IMR-90 (cell line): ENCODE results near the gene RELT. TPM values are rescaled to one million over a fixed set of nuclear protein-coding genes. Genes with fewer than 3 reads are reported as not detected.
A peak's percentile ranks its signal among the peaks of the same experiment; 100 is the strongest.
"Not testable (repeated sequence)": the region's sequence is repeated elsewhere in the genome, so short reads cannot be mapped to it uniquely, and the experiment has no call there.

Experiments
- ATAC-seq: fragments of 200-7000 bp; cut with Tn5 transposase; 2 replicates; pipeline ENCODE4 v1.9.1; 2020; ENCODE audit warnings: low read depth, mild to moderate bottlenecking, moderate library complexity
- BruUV-seq: library from RNA; stranded (reverse); fragments of 400-500 nt; replicated peaks from 2 replicates; lab custom pipeline; 2021; lab: Mats Ljungman, UMichigan
- CTCF ChIA-PET: fragments of 300-600 bp; formaldehyde crosslinking; extraction: SDS; loops from one replicate; lab custom pipeline; 2021; ENCODE audit warnings: antibody characterized with exemption; lab: Yijun Ruan, JAX
- POLR2A ChIA-PET: fragments of 300-600 bp; sonication (Branson Sonifier 250); formaldehyde crosslinking; loops from one replicate; lab custom pipeline; 2022; ENCODE audit warnings: antibody characterized with exemption; ENCODE audit not compliant: unreplicated experiment; lab: Charles Lee
- DNase-seq: peaks from one replicate; pipeline ENCODE4 v3.0.0; 2013
- H2AFZ ChIP-seq: replicated peaks from 2 replicates; pipeline ENCODE3; 2013; ENCODE audit warnings: low read length, mild to moderate bottlenecking; ENCODE audit not compliant: poor library complexity
- H2AK5ac ChIP-seq: 2 replicates; pipeline ENCODE4 v1.6.1; 2013; ENCODE audit warnings: low read depth, low read length, inconsistent platforms
- H2AK9ac ChIP-seq: replicated peaks from 2 replicates; pipeline ENCODE3; 2013; ENCODE audit warnings: mild to moderate bottlenecking, low read depth, low read length, moderate library complexity; ENCODE audit not compliant: poor library complexity
- H2BK120ac ChIP-seq: 2 replicates; pipeline ENCODE4 v1.6.1; 2013; ENCODE audit warnings: low read depth, low read length, inconsistent platforms
- H2BK15ac ChIP-seq: 3 replicates; pipeline ENCODE4 v1.6.1; 2013; ENCODE audit warnings: low read depth, low read length, inconsistent platforms
- H2BK20ac ChIP-seq: 2 replicates; pipeline ENCODE4 v1.6.1; 2013; ENCODE audit warnings: low read depth, mild to moderate bottlenecking, inconsistent platforms, low read length, moderate library complexity
- H2BK5ac ChIP-seq: 2 replicates; pipeline ENCODE4 v1.6.1; 2013; ENCODE audit warnings: mild to moderate bottlenecking, low read depth, low read length, inconsistent platforms; ENCODE audit not compliant: poor library complexity, severe bottlenecking
- H3K14ac ChIP-seq: replicated peaks from 2 replicates; pipeline ENCODE4 v1.6.1; 2013; ENCODE audit warnings: low read depth, low read length, inconsistent platforms
- H3K18ac ChIP-seq: 2 replicates; pipeline ENCODE4 v1.6.1; 2013; ENCODE audit warnings: low read depth, low read length, control low read depth
- H3K23ac ChIP-seq: 2 replicates; pipeline ENCODE4 v1.6.1; 2013; ENCODE audit warnings: low read depth, low read length, inconsistent platforms
- H3K27ac ChIP-seq: 2 replicates; pipeline ENCODE4 v1.5.1; 2013; ENCODE audit warnings: mild to moderate bottlenecking, control low read depth, low read length; ENCODE audit not compliant: insufficient read depth
- H3K27me3 ChIP-seq: 2 replicates; pipeline ENCODE4 v1.6.1; 2013; ENCODE audit warnings: low read length; ENCODE audit not compliant: control insufficient read depth, insufficient read depth
- H3K36me3 ChIP-seq: 2 replicates; pipeline ENCODE4 v1.6.1; 2013; ENCODE audit warnings: low read length, mixed read lengths; ENCODE audit not compliant: control insufficient read depth, insufficient read depth
- H3K4ac ChIP-seq: 2 replicates; pipeline ENCODE4 v1.6.1; 2013; ENCODE audit warnings: low read depth, low read length, inconsistent platforms
- H3K4me1 ChIP-seq: 2 replicates; pipeline ENCODE4 v1.6.1; 2013; ENCODE audit warnings: low read length, mixed read lengths; ENCODE audit not compliant: control insufficient read depth, insufficient read depth
- H3K4me2 ChIP-seq: 2 replicates; pipeline ENCODE4 v1.6.1; 2013; ENCODE audit warnings: low read depth, mild to moderate bottlenecking, control low read depth, low read length, moderate library complexity
- H3K4me3 ChIP-seq: 2 replicates; pipeline ENCODE4 v1.5.1; 2013; ENCODE audit warnings: low read depth, mild to moderate bottlenecking, control low read depth, low read length, moderate library complexity; ENCODE audit not compliant: insufficient read depth
- H3K56ac ChIP-seq: 2 replicates; pipeline ENCODE4 v1.6.1; 2013; ENCODE audit warnings: low read length, inconsistent platforms; ENCODE audit not compliant: insufficient read depth; ENCODE audit errors: extremely low read depth
- H3K79me1 ChIP-seq, 2 experiments: 2 replicates each; pipeline ENCODE4 v1.6.1; 2013; ENCODE audit warnings: low read length in 2 of 2, inconsistent platforms in 1 of 2, low read depth in 1 of 2
- H3K9ac ChIP-seq: 2 replicates; pipeline ENCODE4 v1.6.1; 2013; ENCODE audit warnings: low read depth, low read length, control low read depth
- H3K9me1 ChIP-seq: 2 replicates; pipeline ENCODE4 v1.6.1; 2013; ENCODE audit warnings: low read length, inconsistent platforms; ENCODE audit not compliant: insufficient read depth
- H3K9me3 ChIP-seq: 2 replicates; pipeline ENCODE4 v1.6.1; 2013; ENCODE audit warnings: low read length; ENCODE audit not compliant: control insufficient read depth, insufficient read depth
- H4K20me1 ChIP-seq: 2 replicates; pipeline ENCODE4 v1.6.1; 2013; ENCODE audit warnings: low read length, inconsistent platforms; ENCODE audit not compliant: insufficient read depth
- H4K5ac ChIP-seq: 2 replicates; pipeline ENCODE4 v1.6.1; 2013; ENCODE audit warnings: mild to moderate bottlenecking, low read depth, low read length, control low read depth
- H4K8ac ChIP-seq, 2 experiments: 2 replicates each; pipeline ENCODE4 v1.6.1; 2013; ENCODE audit warnings: low read depth in 2 of 2, low read length in 2 of 2, control low read depth in 1 of 2, inconsistent platforms in 1 of 2
- H4K91ac ChIP-seq: 2 replicates; pipeline ENCODE4 v1.6.1; 2013; ENCODE audit warnings: low read depth, low read length, inconsistent platforms; ENCODE audit not compliant: insufficient read depth
- CEBPB ChIP-seq: IDR thresholded peaks from 2 replicates; pipeline ENCODE4 v1.6.1; 2012; ENCODE audit warnings: low read depth, low read length, improper control_type of control experiment
- MAZ ChIP-seq: IDR thresholded peaks from 2 replicates; pipeline ENCODE4 v1.6.1; 2012; ENCODE audit warnings: low read depth, mild to moderate bottlenecking, low read length, improper control_type of control experiment, moderate library complexity, borderline replicate concordance
- POLR2A ChIP-seq: IDR thresholded peaks from 2 replicates; pipeline ENCODE4 v1.6.1; 2012; ENCODE audit warnings: mild to moderate bottlenecking, low read depth, low read length
- WGBS, 2 experiments: methylation state at CpG; one replicate each; pipeline versions ENCODE4 v1.1.5 to v1.1.7; 2013; ENCODE audit warnings: missing lambda C conversion rate in 2 of 2; ENCODE audit not compliant: insufficient read length in 1 of 2; ENCODE audit errors: extremely low coverage in 2 of 2; 5-methylcytosine and 5-hydroxymethylcytosine counted together
- dilution Hi-C: fragments of 300-500 bp; cut with HindIII; formaldehyde crosslinking; loops from one replicate; pipeline ENCODE4 v1.14.3; 2018; ENCODE audit warnings: low sequenced_read_pairs; ENCODE audit not compliant: unreplicated experiment
- in situ Hi-C: fragments of 300-500 bp; cut with MboI; formaldehyde crosslinking; loops from 3 replicates; pipeline ENCODE4 v1.14.3; 2019; ENCODE audit warnings: low sequenced_read_pairs, inconsistent platforms, mixed read lengths
- intact Hi-C: fragments of 100-400 bp; cut with micrococcal nuclease; formaldehyde crosslinking; loops from 2 replicates; pipeline ENCODE4 v1.10.0; 2022
- polyA plus RNA-seq, 3 experiments: library from polyadenylated mRNA; depleted of rRNA; stranded (reverse); fragments of >200 nt; gene quantifications; 2 replicates each; pipeline ENCODE4 v1.2.3, GENCODE V29; 2012; ENCODE audit warnings: low replicate concordance in 1 of 3
- total RNA-seq: library from RNA; depleted of rRNA; stranded (reverse); fragments of >200 nt; gene quantifications from 2 replicates; pipeline ENCODE4 v1.2.3, GENCODE V29; 2012
- TF ChIP-seq, protein P1 (sequence below): fragments of 150-350 bp; IDR thresholded peaks from 2 replicates; pipeline ENCODE4 v1.6.1; 2016; ENCODE audit warnings: low read depth, mild to moderate bottlenecking, low read length, moderate library complexity, borderline replicate concordance

The RELT gene
- total and polyA plus RNA-seq, 2 of the 4 experiments (the other 2 are of a cell fraction), result 2.3 to 5.3 TPM

DNA sequence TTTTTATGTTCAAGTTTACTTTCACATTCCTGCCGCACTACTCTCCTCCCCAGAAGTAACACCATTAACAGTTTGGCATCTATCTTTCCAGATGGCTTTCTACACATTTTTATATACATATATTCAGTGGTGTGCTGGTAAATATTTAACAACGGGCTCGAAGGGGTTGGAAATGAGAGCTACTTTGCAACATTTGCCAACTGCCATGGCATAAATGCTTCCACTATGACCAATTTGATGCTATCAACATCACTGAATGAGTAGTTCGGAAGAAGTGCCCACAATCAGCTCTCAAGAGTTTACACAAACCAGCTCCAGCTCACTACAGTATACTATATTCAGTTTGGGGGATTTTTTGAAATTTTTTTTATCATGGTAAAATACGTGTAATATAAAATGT, 55.2 kb downstream of the RELT start:
- ChIA-PET CTCF (no interaction called here), POLR2A (interaction anchor here (0.6 kb wide), 1 partner anchor 371 kb away, joined by 4 read pairs; no protein-coding TSS in a partner anchor)
- Histone ChIP-seq H2BK15ac (no peak overlapping the region), H2AK5ac (no peak overlapping the region), H2BK120ac (no peak overlapping the region), H3K4ac (no peak overlapping the region), H4K5ac (no peak overlapping the region), H3K27ac (no peak overlapping the region), H2BK5ac (no peak overlapping the region), H3K14ac (no peak overlapping the region), H3K4me2 (no peak overlapping the region), H3K27me3 (no peaks in the 10 kb centered on the region), H3K18ac (no peak overlapping the region), H2AFZ (no peak overlapping the region), H4K20me1 (no peaks in the 10 kb centered on the region), H2AK9ac (no peak overlapping the region), H4K91ac (no peak overlapping the region), H2BK20ac (no peak overlapping the region), H3K36me3 (no peaks in the 10 kb centered on the region), H3K79me1 (peaks cover 2 to 32% of the 10 kb centered on the region in 2 experiments), H3K9me1 (peaks cover 13% of the 10 kb centered on the region), H3K56ac (no peak overlapping the region), H3K4me3 (no peak overlapping the region), H3K4me1 (peaks cover 5% of the 10 kb centered on the region), H4K8ac (no peak overlapping the region), H3K9ac (no peak overlapping the region), H3K9me3 (no peaks in the 10 kb centered on the region), H3K23ac (no peak overlapping the region)
- peak; percentile 48 for ATAC-seq
- DNase-seq, result peak; percentile 45
- in situ Hi-C loops, result no loop called here
- WGBS, 2 experiments, result no CpG with 5 or more reads among the region's 5 CpGs
- no peak for TF ChIP-seq POLR2A
- TF ChIP-seq MAZ, result no peak
- TF ChIP-seq, protein P1, sequence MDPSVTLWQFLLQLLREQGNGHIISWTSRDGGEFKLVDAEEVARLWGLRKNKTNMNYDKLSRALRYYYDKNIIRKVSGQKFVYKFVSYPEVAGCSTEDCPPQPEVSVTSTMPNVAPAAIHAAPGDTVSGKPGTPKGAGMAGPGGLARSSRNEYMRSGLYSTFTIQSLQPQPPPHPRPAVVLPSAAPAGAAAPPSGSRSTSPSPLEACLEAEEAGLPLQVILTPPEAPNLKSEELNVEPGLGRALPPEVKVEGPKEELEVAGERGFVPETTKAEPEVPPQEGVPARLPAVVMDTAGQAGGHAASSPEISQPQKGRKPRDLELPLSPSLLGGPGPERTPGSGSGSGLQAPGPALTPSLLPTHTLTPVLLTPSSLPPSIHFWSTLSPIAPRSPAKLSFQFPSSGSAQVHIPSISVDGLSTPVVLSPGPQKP, result no peak
- TF ChIP-seq CEBPB, result no peak
- no TSS peak for BruUV-seq
- intact Hi-C loops, result no loop called here
- dilution Hi-C loops, result no loop called here

DNA sequence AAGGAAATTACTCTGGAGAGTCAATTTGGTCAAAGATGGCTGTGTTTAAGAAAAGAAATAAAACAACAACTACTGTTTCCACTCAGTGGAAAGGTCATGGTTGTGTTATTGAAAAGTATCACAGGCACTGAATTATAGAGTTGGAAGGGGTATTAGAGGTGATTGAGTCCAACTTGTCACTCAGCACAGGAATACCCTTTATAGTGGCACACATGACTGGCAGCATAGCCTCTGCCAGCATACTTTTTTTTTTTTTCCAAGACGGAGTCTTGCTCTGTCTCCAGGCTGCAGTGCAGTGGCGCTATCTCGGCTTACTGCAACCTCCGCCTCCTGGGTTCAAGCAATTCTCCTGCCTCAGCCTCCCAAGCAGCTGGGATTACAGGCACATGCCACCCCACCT, 60.7 kb downstream of the RELT start:
- WGBS, 2 experiments, result no CpG with 5 or more reads among the region's 4 CpGs
- intact Hi-C loops, BruUV-seq, H3K9ac ChIP-seq, H2BK20ac ChIP-seq, H3K14ac ChIP-seq, H4K91ac ChIP-seq, H2AK5ac ChIP-seq, in situ Hi-C loops, ATAC-seq, H3K18ac ChIP-seq, H3K36me3 ChIP-seq, H3K27me3 ChIP-seq, H3K4me2 ChIP-seq, H3K56ac ChIP-seq, H3K4me1 ChIP-seq, DNase-seq, H2AK9ac ChIP-seq, POLR2A ChIA-PET, H4K8ac ChIP-seq, H3K27ac ChIP-seq, H2BK5ac ChIP-seq, H4K20me1 ChIP-seq, H3K4me3 ChIP-seq, H4K5ac ChIP-seq, H3K9me1 ChIP-seq, dilution Hi-C loops, H3K4ac ChIP-seq, H2AFZ ChIP-seq, H2BK120ac ChIP-seq, H3K23ac ChIP-seq, H3K9me3 ChIP-seq, H2BK15ac ChIP-seq: not testable (repeated sequence)
- peaks cover 0 to 15% of the 10 kb centered on the region in 2 experiments; a peak in 3 of 4 replicates for H3K79me1 ChIP-seq
- CTCF ChIA-PET, result interaction anchor here (1.0 kb wide), 1 partner anchor 54 kb away, joined by 3 read pairs; no protein-coding TSS in a partner anchor
